K562 (cell line): Measurements from ENCODE around the gene ZNF628. TPM values are rescaled to one million over a fixed set of nuclear protein-coding genes. Genes with fewer than 3 reads are reported as not detected.

Source experiments
- CTCF ChIP-seq, 3 experiments: IDR thresholded peaks in 2 of 3; conservative IDR thresholded peaks in 1 of 3; 2 replicates each; pipeline ENCODE4 v1.5.1; 2011 to 2012; ENCODE audit warnings: low read length in 3 of 3, mild to moderate bottlenecking in 3 of 3, control low read depth in 2 of 3, improper control_type of control experiment in 1 of 3, inconsistent platforms in 1 of 3, low read depth in 1 of 3, mixed read lengths in 1 of 3, moderate library complexity in 1 of 3; ENCODE audit not compliant: insufficient read depth in 2 of 3
- HNRNPH1 ChIP-seq: fragments of 200-400 bp; formaldehyde crosslinking; optimal IDR thresholded peaks from 2 replicates; pipeline ENCODE3; 2017; ENCODE audit warnings: low read depth, mild to moderate bottlenecking, low read length, moderate library complexity
- KDM5B ChIP-seq: fragments of 200-600 bp; sonication (generic); IDR thresholded peaks from 2 replicates; pipeline ENCODE4 v1.6.1; 2012; ENCODE audit warnings: low read depth, mild to moderate bottlenecking, moderate library complexity, low read length, control low read depth, inconsistent platforms; ENCODE audit not compliant: insufficient replicate concordance
- PURB ChIP-seq: sonication (generic); formaldehyde crosslinking; IDR thresholded peaks from 2 replicates; pipeline ENCODE4 v1.9.0; 2021; ENCODE audit warnings: low read depth, mild to moderate bottlenecking, missing genetic modification reagents
- RBM25 ChIP-seq: fragments of 200-400 bp; formaldehyde crosslinking; IDR thresholded peaks from 2 replicates; pipeline ENCODE4 v1.6.1; 2018; ENCODE audit warnings: low read length, low read depth, moderate library complexity; ENCODE audit not compliant: severe bottlenecking
- TBP ChIP-seq: optimal IDR thresholded peaks from 2 replicates; pipeline ENCODE3; 2011; ENCODE audit warnings: low read depth, low read length, improper control_type of control experiment
- U2AF1 ChIP-seq: fragments of 200-400 bp; formaldehyde crosslinking; optimal IDR thresholded peaks from 2 replicates; pipeline ENCODE3; 2017; ENCODE audit warnings: mild to moderate bottlenecking, low read depth, low read length, moderate library complexity
- ZNF165 ChIP-seq: fragments of 250-450 bp; sonication (Bioruptor Pico); IDR thresholded peaks from 2 replicates; pipeline ENCODE4 v1.4.0; 2020; ENCODE audit warnings: borderline replicate concordance
- ZNF41 ChIP-seq: fragments of 250-450 bp; sonication (Bioruptor Pico); conservative IDR thresholded peaks from 2 replicates; pipeline ENCODE4 v1.4.0; 2020; ENCODE audit warnings: mild to moderate bottlenecking
- ZNF766 ChIP-seq: fragments of 200-800 bp; sonication (Bioruptor generic); conservative IDR thresholded peaks from 2 replicates; pipeline ENCODE4 v1.6.1; 2016; ENCODE audit warnings: missing genetic modification characterization, missing compliant biosample characterization
- polyA plus RNA-seq, 8 experiments: library from polyadenylated mRNA; depleted of rRNA in 4 of 8; stranded (reverse) in 5 of 8; unstranded in 3 of 8; fragments of >200 nt; fragmentation: Nextera tagmentation in 2 of 8; fragmentation: Illumina TruSeq in 1 of 8; extraction: Ambion mirVana in 2 of 8; extraction: Trizol in 1 of 8; gene quantifications; 2 replicates each; pipeline versions ENCODE4 v1.2.1 to v1.2.3, GENCODE V29; 2011 to 2014; ENCODE audit warnings: inconsistent platforms in 1 of 8, missing spikeins in 1 of 8
- total RNA-seq, 7 experiments: library from RNA; depleted of rRNA in 6 of 7; stranded (reverse); fragments of >200 nt in 6 of 7; fragmentation: Illumina TruSeq in 2 of 7; extraction: Trizol in 2 of 7; gene quantifications; 2 replicates each; pipeline versions ENCODE4 v1.2.1 to v1.2.3, GENCODE V29; 2011 to 2021; ENCODE audit warnings: low replicate concordance in 1 of 7

Gene ZNF628
- total and polyA plus RNA-seq, 9 of the 15 experiments (the other 6 are each of a cell fraction or from before 2014, with no cell fraction given): 0.13 to 13.6 (median 2.2) TPM; not detected in 3

GRCh38 chr19:55461974-55462626, 14.3 kb upstream of the ZNF628 start (continued):
- TF ChIP-seq ZNF165 (0 out of 2 replicates have a peak, but pooled peaks have one; percentile 21), PURB (no peak), ZNF766 (CRISPR knock-in tag) (0 out of 2 replicates have a peak, but pooled peaks have one; percentile 40), ZNF41 (CRISPR knock-in tag) (no peak), KDM5B (peak; percentile 50), TBP (no peak), HNRNPH1 (no peak), U2AF1 (no peak), CTCF (IDR thresholded peaks at IDR 0.05 in 2 of 3, conservative IDR thresholded peaks at IDR 0.05 in 1 of 3; ENCODE audit: insufficient read depth in 2 of 3, low read depth in 1 of 3, low read length in 3 of 3) (peak in 1 of 3 experiments; percentile 20; a peak in 1 of 6 replicates), RBM25 (peak; percentile 42)
- TF ChIP-seq, all 486 proteins: peak for 68
